OCI-LY3 (cell line): ENCODE data around the gene PDE12.

Source experiments
- CTCF ChIP-seq: fragments of 200-600, 300-600 bp; sonication (generic); IDR thresholded peaks from 2 replicates; pipeline ENCODE4 v1.5.1; 2014; ENCODE audit warnings: antibody characterized with exemption, low read length, low read depth
- EZH2phosphoT487 ChIP-seq: fragments of 200-600 bp; shearing (Covaris generic); IDR thresholded peaks from 2 replicates; pipeline ENCODE4 v1.6.1; 2018; ENCODE audit warnings: antibody characterized with exemption, mixed run types, low read depth

GRCh38 chr3:57556459-57557084, 498 bp downstream of the PDE12 start:
- TF ChIP-seq CTCF, result no peak
- TF ChIP-seq EZH2phosphoT487, result no peak
